Type B pancreatic cell (in vitro differentiated cells): ENCODE results near the gene SPEG. TPM values are rescaled to one million over a fixed set of nuclear protein-coding genes. Genes with fewer than 3 reads are reported as not detected.
A peak's percentile ranks its signal among the peaks of the same experiment; 100 is the strongest.

Source experiments
- DNase-seq: peaks from one replicate; pipeline ENCODE4 v3.0.0; 2021; ENCODE audit warnings: mixed read lengths; ENCODE audit not compliant: unreplicated experiment; ENCODE audit errors: extremely low spot score
- H3K27ac Mint-ChIP-seq: 2 replicates; pipeline ENCODE4 v1.8.0; 2021; ENCODE audit warnings: mild to moderate bottlenecking, mixed read lengths
- H3K27me3 Mint-ChIP-seq: 2 replicates; pipeline ENCODE4 v1.8.0; 2021; ENCODE audit warnings: mixed read lengths
- H3K36me3 Mint-ChIP-seq: 2 replicates; pipeline ENCODE4 v1.8.0; 2021; ENCODE audit warnings: mixed read lengths
- H3K4me1 Mint-ChIP-seq: one replicate; pipeline ENCODE4 v1.8.0; 2021; ENCODE audit warnings: mixed read lengths; ENCODE audit not compliant: unreplicated experiment
- H3K4me3 Mint-ChIP-seq: 2 replicates; pipeline ENCODE4 v1.8.0; 2021; ENCODE audit warnings: mild to moderate bottlenecking, mixed read lengths
- H3K9me3 Mint-ChIP-seq: 2 replicates; pipeline ENCODE4 v1.8.0; 2021; ENCODE audit warnings: mixed read lengths
- CTCF ChIP-seq: fragments of 200-600 bp; sonication (generic); conservative IDR thresholded peaks from 2 replicates; pipeline ENCODE4 v1.5.0; 2021; ENCODE audit warnings: antibody characterized with exemption, mild to moderate bottlenecking
- total RNA-seq: library from RNA; stranded (reverse); gene quantifications from 2 replicates; pipeline ENCODE4 v1.2.1, GENCODE V29; 2021; ENCODE audit warnings: low replicate concordance

SPEG gene
- total RNA-seq, 1 donor from 2014 or later, result 49.4 TPM

DNA sequence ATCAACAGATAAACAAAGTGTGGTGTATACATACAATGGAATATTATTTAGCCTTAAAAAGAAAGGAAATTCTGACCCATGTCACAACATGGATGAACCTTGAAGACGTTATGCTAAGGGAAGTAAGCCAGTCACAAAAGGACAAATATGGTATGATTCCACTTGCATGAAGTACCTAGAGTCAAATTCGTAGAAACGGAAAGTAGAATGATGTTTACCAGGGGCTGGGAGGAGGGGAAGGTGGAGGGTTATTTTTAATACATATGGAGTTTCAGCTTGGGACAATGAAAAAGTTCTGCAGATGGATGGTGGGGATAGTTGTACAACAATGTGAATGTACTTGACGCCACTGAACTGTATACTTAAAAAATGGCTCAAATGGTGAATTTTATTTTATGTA is 19.8 kb upstream of the SPEG start:
- H3K9me3 Mint-ChIP-seq, result no peaks in the 10 kb centered on the region
- H3K27ac Mint-ChIP-seq, result no peak overlapping the region
- peaks cover 40% of the 10 kb centered on the region for H3K27me3 Mint-ChIP-seq
- H3K4me3 Mint-ChIP-seq, result no peak overlapping the region
- no peaks in the 10 kb centered on the region for H3K36me3 Mint-ChIP-seq
- TF ChIP-seq CTCF, result no peak
- DNase-seq, result no peak
- peaks cover 5% of the 10 kb centered on the region for H3K4me1 Mint-ChIP-seq

- no peak for DNase-seq
- H3K27ac Mint-ChIP-seq, result no peak overlapping the region
- no peaks in the 10 kb centered on the region for H3K9me3 Mint-ChIP-seq
- peaks cover 9% of the 10 kb centered on the region for H3K4me1 Mint-ChIP-seq
- H3K36me3 Mint-ChIP-seq, result no peaks in the 10 kb centered on the region
- H3K4me3 Mint-ChIP-seq, result no peak overlapping the region
- TF ChIP-seq CTCF, result no peak
- H3K27me3 Mint-ChIP-seq, result peaks cover 47% of the 10 kb centered on the region
Measured at GRCh38 chr2:219415580-219416234, 18.9 kb upstream of the SPEG start.

DNA sequence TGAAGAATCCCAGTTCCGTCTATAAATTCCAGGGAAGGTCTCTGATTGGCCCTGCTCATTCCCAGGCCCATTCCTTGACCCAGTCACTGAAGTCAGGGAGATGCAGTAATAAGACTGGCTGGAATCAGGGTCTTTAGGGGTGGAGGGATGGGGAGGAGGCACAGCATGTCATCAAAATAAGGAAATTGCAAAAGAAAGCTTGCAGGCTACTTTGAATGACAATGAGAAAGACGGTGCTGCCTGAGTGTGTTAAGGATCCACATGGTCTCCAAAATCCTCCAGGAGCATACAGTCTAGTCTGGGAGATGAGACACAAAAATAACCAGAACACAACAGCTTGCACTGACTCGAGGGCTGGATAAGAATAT is 18.4 kb upstream of the SPEG start:
- Mint-ChIP-seq H3K27ac (no peak overlapping the region), H3K36me3 (no peaks in the 10 kb centered on the region), H3K4me1 (peaks cover 9% of the 10 kb centered on the region), H3K9me3 (no peaks in the 10 kb centered on the region), H3K4me3 (no peak overlapping the region), H3K27me3 (peaks cover 50% of the 10 kb centered on the region)
- TF ChIP-seq CTCF, result no peak
- no peak for DNase-seq

- H3K27ac Mint-ChIP-seq, result no peak overlapping the region
- H3K9me3 Mint-ChIP-seq, result no peaks in the 10 kb centered on the region
- DNase-seq, result no peak
- H3K4me1 Mint-ChIP-seq, result peaks cover 9% of the 10 kb centered on the region
- no peaks in the 10 kb centered on the region for H3K36me3 Mint-ChIP-seq
- H3K4me3 Mint-ChIP-seq, result peak overlapping the region; percentile 49
- no peak for TF ChIP-seq CTCF
- peaks cover 50% of the 10 kb centered on the region for H3K27me3 Mint-ChIP-seq
Measured at GRCh38 chr2:219416938-219417337, 17.7 kb upstream of the SPEG start.

DNA sequence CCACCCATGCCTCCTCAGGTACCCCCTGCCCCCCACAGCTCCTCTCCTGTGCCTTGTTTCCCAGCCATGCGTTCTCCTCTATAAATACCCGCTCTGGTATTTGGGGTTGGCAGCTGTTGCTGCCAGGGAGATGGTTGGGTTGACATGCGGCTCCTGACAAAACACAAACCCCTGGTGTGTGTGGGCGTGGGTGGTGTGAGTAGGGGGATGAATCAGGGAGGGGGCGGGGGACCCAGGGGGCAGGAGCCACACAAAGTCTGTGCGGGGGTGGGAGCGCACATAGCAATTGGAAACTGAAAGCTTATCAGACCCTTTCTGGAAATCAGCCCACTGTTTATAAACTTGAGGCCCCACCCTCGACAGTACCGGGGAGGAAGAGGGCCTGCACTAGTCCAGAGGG is 17.3 kb upstream of the SPEG start:
- no peak overlapping the region for H3K4me3 Mint-ChIP-seq
- peaks cover 9% of the 10 kb centered on the region for H3K4me1 Mint-ChIP-seq
- no peaks in the 10 kb centered on the region for H3K36me3 Mint-ChIP-seq
- no peak for TF ChIP-seq CTCF
- H3K27me3 Mint-ChIP-seq, result peaks cover 50% of the 10 kb centered on the region
- DNase-seq, result no peak
- no peak overlapping the region for H3K27ac Mint-ChIP-seq
- no peaks in the 10 kb centered on the region for H3K9me3 Mint-ChIP-seq
